PC-9 (cell line): ENCODE data around the gene LRFN2. TPM values are rescaled to one million over a fixed set of nuclear protein-coding genes. Genes with fewer than 3 reads are reported as not detected.

ENCODE experiments used
- BruUV-seq: library from RNA; stranded (reverse); fragments of 400-500 nt; replicated peaks from 2 replicates; lab custom pipeline; 2021; lab: Mats Ljungman, UMichigan
- CTCF ChIA-PET: fragments of 300-600 bp; sonication (Branson Sonifier 250); formaldehyde crosslinking; loops from one replicate; lab custom pipeline; 2022; ENCODE audit warnings: antibody characterized with exemption; lab: Charles Lee
- POLR2A ChIA-PET: fragments of 300-600 bp; sonication (Branson Sonifier 250); formaldehyde crosslinking; loops from one replicate; lab custom pipeline; 2022; ENCODE audit warnings: antibody characterized with exemption; ENCODE audit not compliant: unreplicated experiment; lab: Charles Lee
- DNase-seq, 2 experiments: peaks; one replicate each; pipeline versions ENCODE4 v3.0.0 to v3.0.0-alpha.2; 2015 to 2022; ENCODE audit warnings: mixed read lengths in 1 of 2
- H2AFZ ChIP-seq: fragments of 200-600 bp; sonication (generic); 2 replicates; pipeline ENCODE4 v1.8.1; 2017; ENCODE audit warnings: antibody characterized with exemption
- H3F3A ChIP-seq: fragments of 200-600 bp; sonication (generic); 2 replicates; pipeline ENCODE4 v1.8.1; 2017; ENCODE audit warnings: antibody characterized with exemption, mild to moderate bottlenecking, low read depth; ENCODE audit not compliant: insufficient read depth
- H3K27ac ChIP-seq: fragments of 200-600 bp; sonication (generic); 2 replicates; pipeline ENCODE4 v1.6.1; 2016; ENCODE audit warnings: mixed run types
- H3K27me3 ChIP-seq: fragments of 200-600 bp; sonication (generic); 2 replicates; pipeline ENCODE4 v1.6.1; 2016; ENCODE audit warnings: low read depth, mixed run types; ENCODE audit not compliant: insufficient read depth
- H3K36me3 ChIP-seq: fragments of 200-600 bp; sonication (generic); 2 replicates; pipeline ENCODE4 v1.6.1; 2016; ENCODE audit warnings: low read depth, mixed run types
- H3K4me1 ChIP-seq: fragments of 200-600 bp; sonication (generic); replicated peaks from 2 replicates; pipeline ENCODE4 v1.6.1; 2016; ENCODE audit warnings: mixed run types; ENCODE audit not compliant: insufficient read depth
- H3K4me2 ChIP-seq: fragments of 200-600 bp; sonication (generic); 2 replicates; pipeline ENCODE4 v1.6.1; 2017; ENCODE audit warnings: mixed run types
- H3K4me3 ChIP-seq: fragments of 200-600 bp; sonication (generic); 2 replicates; pipeline ENCODE4 v1.6.1; 2016; ENCODE audit warnings: mixed run types
- H3K79me2 ChIP-seq: fragments of 200-600 bp; sonication (generic); 2 replicates; pipeline ENCODE4 v1.6.1; 2017; ENCODE audit warnings: low read depth, mixed run types
- H3K9me2 ChIP-seq: fragments of 200-600 bp; sonication (generic); 2 replicates; pipeline ENCODE4 v1.8.1; 2017; ENCODE audit warnings: mild to moderate bottlenecking; ENCODE audit not compliant: insufficient read depth
- H3K9me3 ChIP-seq: fragments of 200-600 bp; sonication (generic); 2 replicates; pipeline ENCODE4 v1.8.1; 2016; ENCODE audit warnings: low read depth; ENCODE audit not compliant: insufficient read depth
- H4K20me1 ChIP-seq: fragments of 200-600 bp; sonication (generic); 2 replicates; pipeline ENCODE4 v1.8.1; 2017; ENCODE audit not compliant: insufficient read depth
- CTCF ChIP-seq: fragments of 200-600 bp; sonication (generic); conservative IDR thresholded peaks from 2 replicates; pipeline ENCODE4 v1.6.1; 2017; ENCODE audit warnings: mixed run types, antibody characterized with exemption, mild to moderate bottlenecking, moderate library complexity
- EZH2 ChIP-seq: fragments of 200-600 bp; sonication (generic); IDR thresholded peaks from 2 replicates; pipeline ENCODE4 v1.8.0; 2017; ENCODE audit warnings: antibody characterized with exemption, low read depth
- intact Hi-C: fragments of 100-400 bp; cut with micrococcal nuclease; formaldehyde crosslinking; loops from one replicate; pipeline ENCODE4 v1.10.0; 2022; ENCODE audit not compliant: unreplicated experiment
- total RNA-seq: library from RNA; stranded (reverse); gene quantifications from 2 replicates; pipeline ENCODE4 v1.2.3, GENCODE V29; 2021

Gene LRFN2
- total RNA-seq, 1 experiment from 2014 or later, result not detected

GRCh38 chr6:40379811-40380210 is 207.4 kb downstream of the LRFN2 start:
- 0 out of 2 replicates have a peak, but pooled peaks cover 6% of the 10 kb centered on the region for H3K27me3 ChIP-seq
- no peak overlapping the region for H3K27ac ChIP-seq
- DNase-seq, result no peak
- H4K20me1 ChIP-seq, result no peaks in the 10 kb centered on the region
- TF ChIP-seq EZH2, result no peak
- no peak for TF ChIP-seq CTCF
- H3K79me2 ChIP-seq, result no peaks in the 10 kb centered on the region
- intact Hi-C loops, result no loop called here
- BruUV-seq, result no TSS peak
- H3K4me2 ChIP-seq, result no peak overlapping the region
- no peaks in the 10 kb centered on the region; the same call in 1 of the 2 replicates for H3K9me2 ChIP-seq
- no peaks in the 10 kb centered on the region for H3F3A ChIP-seq
- H3K4me1 ChIP-seq, result no peaks in the 10 kb centered on the region
- H3K36me3 ChIP-seq, result no peaks in the 10 kb centered on the region
- CTCF ChIA-PET, result no interaction called here
- no peaks in the 10 kb centered on the region for H3K9me3 ChIP-seq
- no peak overlapping the region for H3K4me3 ChIP-seq
- no peak overlapping the region for H2AFZ ChIP-seq
- POLR2A ChIA-PET, result no interaction called here

- no TSS peak for BruUV-seq
- TF ChIP-seq CTCF, result no peak
- Histone ChIP-seq H3K27me3 (0 out of 2 replicates have a peak, but pooled peaks cover 6% of the 10 kb centered on the region), H4K20me1 (no peaks in the 10 kb centered on the region), H3K4me3 (no peak overlapping the region), H3F3A (no peaks in the 10 kb centered on the region), H2AFZ (no peak overlapping the region), H3K9me2 (no peaks in the 10 kb centered on the region; the same call in 1 of the 2 replicates), H3K79me2 (no peaks in the 10 kb centered on the region), H3K4me1 (no peaks in the 10 kb centered on the region), H3K36me3 (no peaks in the 10 kb centered on the region), H3K9me3 (no peaks in the 10 kb centered on the region), H3K27ac (no peak overlapping the region), H3K4me2 (no peak overlapping the region)
- no peak for DNase-seq
- intact Hi-C loops, result no loop called here
- ChIA-PET CTCF (no interaction called here), POLR2A (no interaction called here)
Measured at GRCh38 chr6:40378725-40379074, 208.5 kb downstream of the LRFN2 start.

GRCh38 chr6:40378071-40378724 is 209.0 kb downstream of the LRFN2 start:
- no peak for TF ChIP-seq EZH2
- no peak for TF ChIP-seq CTCF
- ChIA-PET CTCF (no interaction called here), POLR2A (no interaction called here)
- Histone ChIP-seq H3K36me3 (no peaks in the 10 kb centered on the region), H3K79me2 (no peaks in the 10 kb centered on the region), H4K20me1 (no peaks in the 10 kb centered on the region), H3K9me2 (no peaks in the 10 kb centered on the region; the same call in 1 of the 2 replicates), H3K9me3 (no peaks in the 10 kb centered on the region), H3K4me3 (no peak overlapping the region), H3F3A (no peaks in the 10 kb centered on the region), H3K4me1 (no peaks in the 10 kb centered on the region), H3K4me2 (no peak overlapping the region), H3K27me3 (0 out of 2 replicates have a peak, but pooled peaks cover 6% of the 10 kb centered on the region), H3K27ac (no peak overlapping the region), H2AFZ (no peak overlapping the region)
- intact Hi-C loops, result no loop called here
- no TSS peak for BruUV-seq
- DNase-seq, result no peak
